Mesothelial cell of epicardium (in vitro differentiated cells): ENCODE data around the gene TTC24. TPM values are rescaled to one million over a fixed set of nuclear protein-coding genes. Genes with fewer than 3 reads are reported as not detected.
"Not testable (repeated sequence)": the region's sequence is repeated elsewhere in the genome, so short reads cannot be mapped to it uniquely, and the experiment has no call there.

ENCODE experiments used
- DNase-seq, 2 experiments: peaks; one replicate each; pipeline ENCODE4 v3.0.0; 2021; ENCODE audit warnings: low spot score in 2 of 2; ENCODE audit not compliant: unreplicated experiment in 2 of 2
- H3K27ac Mint-ChIP-seq: 2 replicates; pipeline ENCODE4 v1.8.0; 2021; ENCODE audit warnings: mixed read lengths
- H3K27me3 Mint-ChIP-seq: 2 replicates; pipeline ENCODE4 v1.8.0; 2021; ENCODE audit warnings: low read depth, mixed read lengths
- H3K36me3 Mint-ChIP-seq: 2 replicates; pipeline ENCODE4 v1.8.0; 2021; ENCODE audit warnings: mixed read lengths
- H3K4me1 Mint-ChIP-seq: 2 replicates; pipeline ENCODE4 v1.8.0; 2021; ENCODE audit warnings: mixed read lengths
- H3K4me3 Mint-ChIP-seq: 2 replicates; pipeline ENCODE4 v1.8.0; 2021; ENCODE audit warnings: mild to moderate bottlenecking, moderate library complexity, mixed read lengths
- H3K9me3 Mint-ChIP-seq: 2 replicates; pipeline ENCODE4 v1.8.0; 2021; ENCODE audit warnings: mixed read lengths
- CTCF ChIP-seq: fragments of 200-600 bp; sonication (generic); IDR thresholded peaks from one replicate; pipeline ENCODE4 v1.5.0; 2021; ENCODE audit warnings: antibody characterized with exemption; ENCODE audit not compliant: unreplicated experiment
- total RNA-seq: library from RNA; stranded (reverse); gene quantifications from 3 replicates; pipeline ENCODE4 v1.2.1, GENCODE V29; 2021

Gene TTC24
- total RNA-seq, 1 donor from 2014 or later, result not detected

GRCh38 chr1:156582388-156583017, 3.0 kb downstream of the TTC24 start:
- H3K9me3 Mint-ChIP-seq, result no peaks in the 10 kb centered on the region
- no peak overlapping the region for H3K27ac Mint-ChIP-seq
- TF ChIP-seq CTCF, result no peak
- H3K27me3 Mint-ChIP-seq, result peaks cover 13% of the 10 kb centered on the region
- DNase-seq, result no peak
- H3K4me3 Mint-ChIP-seq, result no peak overlapping the region
- peaks cover 9% of the 10 kb centered on the region for H3K4me1 Mint-ChIP-seq
- H3K36me3 Mint-ChIP-seq, result no peaks in the 10 kb centered on the region

GRCh38 chr1:156583821-156584622, 4.5 kb downstream of the TTC24 start:
- TF ChIP-seq CTCF, result peak; percentile 94
- no peaks in the 10 kb centered on the region for H3K9me3 Mint-ChIP-seq
- no peaks in the 10 kb centered on the region for H3K36me3 Mint-ChIP-seq
- no peak overlapping the region for H3K27ac Mint-ChIP-seq
- H3K4me1 Mint-ChIP-seq, result peaks cover 2% of the 10 kb centered on the region
- peaks cover 13% of the 10 kb centered on the region for H3K27me3 Mint-ChIP-seq
- DNase-seq, result peak; percentile 46 to 75
- no peak overlapping the region for H3K4me3 Mint-ChIP-seq

- DNase-seq, result no peak
- Mint-ChIP-seq H3K9me3 (no peaks in the 10 kb centered on the region), H3K36me3 (no peaks in the 10 kb centered on the region), H3K4me1 (peaks cover 2% of the 10 kb centered on the region), H3K4me3 (no peak overlapping the region), H3K27me3 (peaks cover 13% of the 10 kb centered on the region), H3K27ac (no peak overlapping the region)
- TF ChIP-seq CTCF, result no peak
Measured at GRCh38 chr1:156584813-156585212, 5.3 kb downstream of the TTC24 start.

- Mint-ChIP-seq H3K4me1 (peaks cover 10% of the 10 kb centered on the region), H3K27me3 (peaks cover 13% of the 10 kb centered on the region), H3K27ac (no peak overlapping the region), H3K9me3 (no peaks in the 10 kb centered on the region), H3K4me3 (no peak overlapping the region), H3K36me3 (no peaks in the 10 kb centered on the region)
- no peak for TF ChIP-seq CTCF
- no peak for DNase-seq
Measured at GRCh38 chr1:156586323-156586722, 6.8 kb downstream of the TTC24 start.

- Mint-ChIP-seq H3K4me3 (no peak overlapping the region), H3K27ac (no peak overlapping the region), H3K4me1 (peaks cover 11% of the 10 kb centered on the region), H3K9me3 (no peaks in the 10 kb centered on the region), H3K27me3 (peaks cover 13% of the 10 kb centered on the region), H3K36me3 (no peaks in the 10 kb centered on the region)
- DNase-seq, result no peak
- no peak for TF ChIP-seq CTCF
Measured at GRCh38 chr1:156586892-156587477, 7.5 kb downstream of the TTC24 start.

- not testable (repeated sequence) for DNase-seq, H3K4me3 Mint-ChIP-seq, H3K9me3 Mint-ChIP-seq, H3K27ac Mint-ChIP-seq, H3K36me3 Mint-ChIP-seq
- H3K27me3 Mint-ChIP-seq, result peaks cover 13% of the 10 kb centered on the region
- H3K4me1 Mint-ChIP-seq, result peaks cover 18% of the 10 kb centered on the region
Measured at GRCh38 chr1:156587927-156588326, 8.4 kb downstream of the TTC24 start.
